Activated CD8-positive, alpha-beta memory T cell treated with anti-CD3 and anti-CD28 coated beads for 1 hour (primary cell): ENCODE data around the gene GLP2R.

ENCODE experiments used
- DNase-seq, 2 donors: peaks; one replicate each; pipeline ENCODE4 v3.0.0-alpha.2; 2020; ENCODE audit warnings: low read depth in 1 of 2; ENCODE audit errors: extremely low read depth in 1 of 2

GLP2R gene

GRCh38 chr17:9813166-9813565 lies 12.6 kb upstream of the GLP2R start:
- no peak for DNase-seq

DNA sequence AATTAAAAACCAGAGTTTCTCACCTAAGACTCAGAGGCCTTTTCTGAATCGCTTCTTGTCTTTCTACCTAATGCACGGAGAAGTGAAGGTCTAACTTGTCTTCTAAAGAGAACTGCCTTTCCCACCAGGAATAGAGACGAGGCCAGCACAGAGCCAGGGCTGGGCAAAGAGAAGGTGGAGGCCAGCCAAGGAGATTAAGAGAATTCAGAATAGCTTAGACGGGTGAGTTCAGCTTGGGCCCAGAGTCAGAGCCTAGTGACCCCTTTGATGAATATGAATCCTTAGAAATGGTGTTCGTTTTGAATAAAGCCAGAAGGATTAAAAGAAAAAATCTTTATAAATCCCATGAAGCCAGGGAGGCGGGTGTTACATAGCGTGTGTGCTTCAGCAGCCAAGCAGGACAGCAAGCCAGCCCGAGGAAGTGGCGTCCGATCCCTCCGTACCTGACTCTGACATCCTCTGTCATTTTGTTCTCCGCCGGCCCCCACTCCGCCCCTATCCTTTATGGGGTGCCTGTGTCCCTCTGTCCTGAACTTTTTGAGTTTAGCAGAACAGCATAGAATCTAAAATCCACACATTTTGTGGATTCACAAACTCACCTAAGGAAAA lies 11.3 kb upstream of the GLP2R start:
- no peak for DNase-seq

DNA sequence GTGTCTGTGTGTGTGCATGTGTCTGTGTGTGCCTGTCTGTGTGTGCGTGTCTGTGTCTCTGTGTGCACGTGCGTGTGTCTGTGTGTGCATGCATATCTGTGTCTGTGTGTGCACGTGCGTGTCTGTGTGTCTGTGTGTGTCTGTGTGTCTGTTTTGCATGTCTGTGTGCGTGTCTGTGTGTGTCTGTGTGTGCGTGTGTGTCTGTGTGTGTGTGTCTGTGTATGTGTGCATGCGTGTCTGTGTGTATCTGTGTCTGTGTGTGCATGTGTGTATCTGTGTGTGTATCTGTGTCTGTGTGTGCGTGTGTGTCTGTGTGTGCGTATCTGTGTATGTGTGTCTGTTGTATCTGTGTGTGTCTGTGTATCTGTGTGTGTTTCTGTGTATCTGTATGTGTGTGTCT lies 9.3 kb upstream of the GLP2R start:
- DNase-seq: no peak

DNA sequence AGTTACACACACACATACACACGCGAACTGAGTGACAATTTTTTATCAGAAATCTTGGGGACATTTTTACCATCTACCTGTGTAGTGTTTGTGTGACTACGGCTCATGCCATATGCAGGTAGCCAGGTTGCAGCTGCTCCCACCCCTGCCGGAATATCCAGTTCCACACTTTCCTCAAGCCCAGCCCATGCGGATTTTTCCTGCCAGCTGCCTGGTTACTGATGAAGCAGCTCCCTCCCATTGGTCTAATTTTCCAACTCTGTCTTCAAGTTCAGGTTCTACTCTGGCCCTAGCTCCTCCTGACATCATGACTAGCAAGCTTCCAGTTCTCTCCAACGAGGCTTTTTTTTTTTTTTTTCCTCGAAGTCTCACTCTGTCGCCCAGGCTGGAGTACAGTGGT lies 8.6 kb upstream of the GLP2R start:
- no peak for DNase-seq

DNA sequence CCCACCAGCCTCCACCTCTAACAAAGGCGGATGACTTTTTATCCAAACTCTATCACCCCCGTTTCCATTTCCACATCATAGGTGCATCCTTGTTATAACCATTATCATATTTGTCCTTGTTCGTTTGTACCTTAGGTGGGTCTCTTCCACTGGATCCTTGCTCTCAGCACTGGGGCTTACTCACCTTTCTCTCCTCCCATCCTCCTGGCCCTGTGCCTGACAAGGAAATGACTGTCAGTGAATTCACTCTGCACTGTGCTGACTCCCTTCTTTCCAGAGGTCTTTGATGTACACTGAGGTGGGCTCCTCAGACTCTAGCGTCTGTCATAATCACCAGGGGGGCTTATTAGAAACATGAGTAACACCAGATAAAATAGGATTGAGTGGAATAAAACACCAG lies 7.0 kb upstream of the GLP2R start:
- DNase-seq: no peak

DNA sequence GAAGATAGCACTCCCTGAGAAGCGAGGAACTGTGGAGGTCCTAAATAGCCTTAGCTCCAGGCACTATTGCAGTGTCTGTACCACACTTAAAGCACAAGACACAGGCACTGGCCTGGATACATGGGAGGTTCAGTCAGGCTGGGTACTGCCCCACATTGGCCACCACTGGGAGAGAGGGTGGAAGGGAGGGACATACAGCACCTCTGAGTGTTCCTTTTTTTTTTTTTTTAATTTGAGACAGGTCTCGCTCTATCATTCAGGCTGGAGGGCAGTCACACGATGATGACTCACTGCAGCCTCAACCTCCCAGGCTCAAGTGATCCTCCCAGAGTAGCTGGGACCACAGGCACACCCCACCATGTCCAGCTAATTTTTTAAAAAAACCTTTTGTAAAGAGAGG lies 5.3 kb upstream of the GLP2R start:
- no peak for DNase-seq

- DNase-seq: no peak
These were observed 3.8 kb upstream of the GLP2R start, which contains the start of gene GSG1L2 for GRCh38 chr17:9821921-9822320. Gene GSG1L2 (minus strand): TSS chr17:9822079. CDS start chr17:9822071, 8 bp downstream.

- no peak for DNase-seq
These were observed 1.6 kb upstream of the GLP2R start for GRCh38 chr17:9824094-9824493.

GRCh38 chr17:9824797-9825338 lies 856 bp upstream of the GLP2R start:
- no peak for DNase-seq

DNA sequence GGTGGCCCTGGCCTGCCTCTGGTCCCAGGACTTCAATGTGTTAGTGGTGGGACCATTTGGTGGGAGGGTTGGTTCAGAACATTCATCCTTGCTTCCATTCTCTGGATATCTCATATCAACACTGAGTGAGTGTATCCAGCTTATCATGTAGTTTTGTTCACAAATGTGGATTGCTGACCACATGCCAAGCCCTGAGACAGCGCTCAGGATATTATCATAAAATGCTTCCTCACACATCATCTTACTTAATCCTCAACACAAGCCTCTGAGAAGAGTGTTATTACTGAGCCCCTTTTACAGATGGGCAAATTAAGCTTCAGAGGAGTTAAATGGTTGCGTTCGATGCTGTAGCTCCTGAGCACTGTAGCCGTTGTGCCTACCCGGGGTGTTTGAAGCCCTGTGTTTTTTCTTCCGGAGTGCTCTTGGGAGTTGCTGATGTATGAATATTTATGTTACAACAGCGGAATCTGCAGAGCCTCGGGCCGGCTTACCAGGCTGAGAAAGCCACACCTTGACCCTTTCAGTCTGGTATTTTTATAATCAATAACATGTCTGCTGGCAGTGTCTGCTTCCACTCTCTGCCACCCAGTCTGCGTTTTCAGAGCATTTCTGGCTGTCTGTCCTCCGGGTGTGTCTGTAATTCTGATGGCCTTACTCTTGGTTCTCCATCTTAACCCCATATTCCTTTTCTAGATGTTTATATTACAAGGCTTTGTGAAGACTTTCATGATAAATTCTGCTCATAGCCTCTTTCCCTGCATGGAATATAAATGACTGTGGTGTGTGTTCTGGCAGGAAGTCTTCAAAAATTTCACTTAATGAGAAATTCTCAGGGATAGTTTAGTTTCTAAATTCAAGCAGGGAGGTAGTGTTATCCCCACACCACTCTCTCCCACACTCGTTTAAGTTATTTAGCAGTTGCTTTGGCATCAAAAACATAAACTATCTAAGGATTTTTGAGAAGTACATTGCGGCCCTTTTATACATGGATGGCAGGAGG lies 2.9 kb downstream of the GLP2R start:
- DNase-seq: no peak

DNA sequence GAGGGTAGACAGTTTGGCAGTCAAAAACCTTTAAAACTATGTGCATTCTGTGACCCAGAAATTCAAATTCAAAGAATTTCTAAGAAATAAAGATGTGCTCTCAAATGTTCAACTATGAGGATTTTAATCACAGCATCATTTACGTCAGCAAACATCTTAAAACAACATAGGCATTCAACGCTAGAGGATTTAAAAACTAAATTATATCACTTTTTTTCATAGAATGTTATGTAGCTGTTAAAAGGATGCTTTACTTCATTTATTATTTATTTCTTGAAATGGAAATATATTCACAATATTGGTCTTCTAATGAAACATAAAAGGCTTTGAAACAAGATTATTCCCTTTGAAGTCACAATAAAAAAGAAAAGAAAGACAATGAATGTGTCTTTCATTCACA lies 3.6 kb downstream of the GLP2R start:
- no peak for DNase-seq

DNA sequence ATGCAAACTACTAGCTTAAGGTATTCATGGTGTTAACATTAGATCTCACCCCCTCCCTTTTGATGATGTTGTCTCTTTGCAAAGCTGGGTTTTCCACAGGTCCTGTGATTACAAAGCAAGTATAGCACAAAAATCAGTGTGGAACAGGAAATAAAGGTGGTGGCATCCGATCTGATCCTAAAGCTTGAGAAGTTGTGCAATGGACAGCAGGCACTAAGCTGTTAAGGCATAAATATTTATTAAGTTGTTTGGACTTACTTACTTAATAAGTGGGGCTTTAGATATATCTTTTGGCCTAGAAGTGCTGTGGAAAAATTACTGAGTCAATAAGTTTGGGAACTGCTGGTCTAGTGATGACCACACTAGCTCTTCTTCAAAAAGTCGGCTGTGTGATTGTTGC lies 5.0 kb downstream of the GLP2R start:
- no peak for DNase-seq

- DNase-seq: no peak
These were observed 8.2 kb downstream of the GLP2R start for GRCh38 chr17:9833922-9834321.

DNA sequence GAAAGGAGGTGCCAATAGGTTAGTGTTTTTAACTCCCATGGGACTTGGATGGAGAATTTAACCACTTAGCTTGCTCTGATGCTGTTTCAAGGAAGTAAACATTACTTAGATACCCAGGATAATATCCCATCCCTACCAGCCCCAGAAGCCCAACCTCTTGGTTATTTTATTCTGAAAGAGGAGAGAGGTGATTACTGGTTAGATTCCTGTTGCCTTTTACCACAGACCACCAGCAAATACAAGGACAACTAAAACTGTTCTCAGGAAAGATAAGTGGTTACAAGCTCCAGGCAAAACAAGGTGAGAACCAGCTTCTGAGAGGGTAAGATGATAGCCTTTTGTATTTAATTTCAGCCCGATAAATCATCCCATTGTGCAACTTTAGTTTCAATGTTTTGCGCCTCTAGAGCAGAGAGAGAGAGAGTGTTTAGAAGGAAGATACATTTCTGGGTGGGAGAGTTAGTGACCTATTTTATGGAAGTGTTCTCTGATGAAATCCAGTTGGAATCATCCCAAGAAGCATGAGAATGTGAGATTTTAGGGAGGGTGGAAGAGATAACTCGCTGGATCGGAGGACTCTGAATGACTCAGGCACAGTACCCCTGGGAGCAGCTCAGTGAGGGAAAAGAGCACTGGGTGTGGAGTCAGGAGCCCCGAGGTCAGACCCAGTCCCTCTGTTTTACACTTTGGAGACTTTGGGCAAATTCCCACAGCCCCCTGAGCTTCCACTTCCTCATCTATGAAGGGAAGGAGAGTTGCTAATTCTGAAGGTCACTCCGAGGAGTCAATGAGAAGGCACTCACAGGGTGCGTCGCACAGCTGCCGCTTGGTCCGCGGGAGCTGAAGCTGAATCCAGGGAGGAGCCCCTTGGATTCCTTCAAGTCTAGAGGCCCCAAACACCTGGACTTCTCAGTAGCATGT lies 12.1 kb downstream of the GLP2R start:
- no peak for DNase-seq

DNA sequence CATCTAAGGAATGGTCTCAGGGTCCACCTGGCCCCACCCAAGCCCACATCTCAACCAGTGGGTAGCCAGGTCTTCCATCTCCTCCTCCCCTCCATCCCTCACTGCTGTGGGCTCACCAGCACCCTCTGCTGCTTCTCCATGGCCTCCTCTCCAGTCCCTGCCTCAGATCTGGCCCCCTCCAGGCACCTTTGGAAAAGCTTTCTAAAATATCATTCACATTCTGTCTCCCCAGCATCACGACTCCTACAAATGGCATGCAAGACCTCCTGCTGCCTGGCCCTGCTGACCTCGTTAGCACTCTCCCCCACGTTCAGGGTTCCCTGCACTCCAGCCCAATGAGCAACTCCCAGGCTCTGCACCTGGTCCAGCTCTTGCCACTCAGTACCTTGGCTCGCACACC lies 13.7 kb downstream of the GLP2R start:
- DNase-seq: no peak

DNA sequence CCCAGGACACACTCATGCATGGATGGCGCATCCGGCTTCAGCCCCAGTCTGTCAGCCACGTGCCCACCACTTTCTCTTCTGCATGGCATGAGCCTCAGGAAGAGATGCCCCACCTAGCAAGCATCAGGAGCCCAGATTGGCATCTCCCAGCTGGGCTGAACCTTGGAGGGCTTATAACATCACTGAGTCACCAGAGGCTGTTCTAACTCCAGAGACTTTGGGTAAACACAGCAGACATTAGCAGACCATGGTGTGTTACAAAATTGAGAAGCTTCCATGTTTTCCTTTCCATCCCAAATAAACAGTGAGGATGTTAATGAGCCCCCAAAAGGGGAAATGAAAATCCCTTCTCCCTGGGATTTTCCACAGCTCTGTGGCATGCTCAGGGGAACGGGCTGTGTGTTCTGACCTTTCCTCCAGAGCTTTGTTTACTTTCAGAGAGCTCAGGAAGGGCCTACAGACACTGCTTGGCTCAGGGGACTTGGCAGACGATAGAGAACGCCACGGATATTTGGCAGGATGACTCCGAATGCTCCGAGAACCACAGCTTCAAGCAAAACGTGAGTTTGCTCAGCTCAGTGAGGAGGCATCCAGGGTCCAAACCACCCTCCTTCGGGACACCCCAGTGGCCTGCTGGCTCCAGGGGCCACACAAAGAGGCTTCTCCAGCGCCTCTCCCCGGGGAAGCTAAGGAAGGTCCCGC lies 16.5 kb downstream of the GLP2R start:
- DNase-seq: no peak

GRCh38 chr17:9843152-9844010 lies 17.7 kb downstream of the GLP2R start:
- no peak for DNase-seq

GRCh38 chr17:9844153-9844552 lies 18.4 kb downstream of the GLP2R start:
- DNase-seq: no peak

GRCh38 chr17:9845306-9845705 lies 19.6 kb downstream of the GLP2R start:
- no peak for DNase-seq
